GM19351 (cell line): ENCODE results near the gene PLCH2.
"Not testable (repeated sequence)": the region's sequence is repeated elsewhere in the genome, so short reads cannot be mapped to it uniquely, and the experiment has no call there.

Experiments used
- ATAC-seq: cut with Tn5 transposase; IDR thresholded peaks from one replicate; pipeline ENCODE4 v1.9.1; 2021; ENCODE audit warnings: mild to moderate bottlenecking, moderate library complexity; ENCODE audit not compliant: unreplicated experiment

Gene PLCH2

DNA sequence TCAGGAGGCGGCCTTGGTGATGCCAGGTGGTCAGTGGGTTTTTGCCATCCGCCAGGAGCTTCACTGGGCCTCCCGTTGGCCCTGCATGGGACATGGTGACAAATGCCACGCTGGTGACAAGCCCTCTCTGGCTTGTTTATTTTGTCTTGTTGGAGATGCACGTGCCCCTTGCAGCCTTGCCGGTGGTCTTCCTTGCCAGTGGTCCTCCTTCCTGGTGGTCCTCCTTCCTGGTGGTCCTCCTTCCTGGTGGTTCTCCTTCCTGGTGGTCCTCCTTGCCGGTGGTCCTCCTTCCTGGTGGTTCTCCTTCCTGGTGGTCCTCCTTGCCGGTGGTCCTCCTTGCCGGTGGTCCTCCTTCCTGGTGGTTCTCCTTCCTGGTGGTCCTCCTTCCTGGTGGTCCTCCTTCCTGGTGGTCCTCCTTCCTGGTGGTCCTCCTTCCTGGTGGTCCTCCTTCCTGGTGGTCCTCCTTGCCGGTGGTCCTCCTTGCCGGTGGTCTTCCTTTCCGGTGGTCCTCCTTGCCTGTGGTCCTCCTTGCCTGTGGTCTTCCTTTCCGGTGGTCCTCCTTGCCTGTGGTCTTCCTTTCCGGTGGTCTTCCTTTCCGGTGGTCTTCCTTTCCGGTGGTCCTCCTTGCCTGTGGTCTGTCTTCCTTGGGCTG lies 16.9 kb upstream of the PLCH2 start:
- ATAC-seq: not testable (repeated sequence)

DNA sequence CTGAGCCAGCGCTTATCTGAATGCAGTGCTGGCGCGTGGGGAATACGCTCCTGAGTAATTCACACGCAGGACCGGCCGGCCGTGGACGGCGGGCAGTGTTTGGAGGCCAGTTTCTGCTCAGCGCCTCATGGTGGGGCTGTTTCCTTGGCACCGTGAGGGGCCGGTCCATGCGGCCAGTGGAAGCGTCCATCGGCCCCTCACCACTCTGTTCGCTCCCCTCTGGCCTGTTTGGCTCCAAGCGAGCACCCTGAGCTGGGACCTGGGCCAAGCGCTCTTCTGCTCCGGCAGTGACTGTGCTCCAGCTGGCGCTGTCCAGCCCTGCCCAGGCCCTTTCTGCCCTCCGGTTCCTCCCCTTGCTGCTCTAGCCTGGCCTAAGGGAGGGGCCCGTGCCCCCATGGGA lies 16.3 kb upstream of the PLCH2 start:
- ATAC-seq: no peak

GRCh38 chr1:2460203-2460602 lies 15.9 kb upstream of the PLCH2 start:
- no peak for ATAC-seq

GRCh38 chr1:2460996-2461751 lies 14.9 kb upstream of the PLCH2 start:
- no peak for ATAC-seq

DNA sequence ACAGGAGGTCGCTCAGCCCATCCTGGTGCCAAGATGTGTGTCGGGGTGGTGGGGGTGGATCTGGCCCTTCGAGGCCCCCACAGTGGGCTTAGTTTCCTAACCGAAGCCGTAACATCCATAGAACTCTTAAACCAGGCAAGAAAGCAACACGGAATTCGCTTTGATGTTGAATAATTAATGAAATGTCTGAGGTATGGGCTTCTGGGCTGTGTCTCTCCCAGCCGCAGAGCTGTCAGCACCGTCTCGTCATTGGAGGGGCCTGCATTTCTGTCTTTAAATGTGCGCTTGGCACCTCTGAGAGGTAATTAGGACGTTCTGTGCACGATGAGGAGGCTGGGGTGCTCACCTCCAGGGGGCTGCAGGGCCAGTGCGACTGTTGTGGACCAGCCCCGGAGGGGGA lies 13.3 kb upstream of the PLCH2 start:
- no peak for ATAC-seq

GRCh38 chr1:2463396-2463795 lies 12.7 kb upstream of the PLCH2 start:
- ATAC-seq: no peak

- ATAC-seq: no peak
These were observed 10.5 kb upstream of the PLCH2 start for GRCh38 chr1:2465371-2466269.

- no peak for ATAC-seq
These were observed 9.8 kb upstream of the PLCH2 start for GRCh38 chr1:2466270-2466665.

GRCh38 chr1:2466958-2467554 lies 9.0 kb upstream of the PLCH2 start:
- ATAC-seq: no peak

GRCh38 chr1:2468041-2468472 lies 8.0 kb upstream of the PLCH2 start:
- ATAC-seq: no peak

GRCh38 chr1:2468540-2468939 lies 7.5 kb upstream of the PLCH2 start:
- ATAC-seq: no peak

GRCh38 chr1:2469103-2469940 lies 6.8 kb upstream of the PLCH2 start:
- ATAC-seq: no peak

DNA sequence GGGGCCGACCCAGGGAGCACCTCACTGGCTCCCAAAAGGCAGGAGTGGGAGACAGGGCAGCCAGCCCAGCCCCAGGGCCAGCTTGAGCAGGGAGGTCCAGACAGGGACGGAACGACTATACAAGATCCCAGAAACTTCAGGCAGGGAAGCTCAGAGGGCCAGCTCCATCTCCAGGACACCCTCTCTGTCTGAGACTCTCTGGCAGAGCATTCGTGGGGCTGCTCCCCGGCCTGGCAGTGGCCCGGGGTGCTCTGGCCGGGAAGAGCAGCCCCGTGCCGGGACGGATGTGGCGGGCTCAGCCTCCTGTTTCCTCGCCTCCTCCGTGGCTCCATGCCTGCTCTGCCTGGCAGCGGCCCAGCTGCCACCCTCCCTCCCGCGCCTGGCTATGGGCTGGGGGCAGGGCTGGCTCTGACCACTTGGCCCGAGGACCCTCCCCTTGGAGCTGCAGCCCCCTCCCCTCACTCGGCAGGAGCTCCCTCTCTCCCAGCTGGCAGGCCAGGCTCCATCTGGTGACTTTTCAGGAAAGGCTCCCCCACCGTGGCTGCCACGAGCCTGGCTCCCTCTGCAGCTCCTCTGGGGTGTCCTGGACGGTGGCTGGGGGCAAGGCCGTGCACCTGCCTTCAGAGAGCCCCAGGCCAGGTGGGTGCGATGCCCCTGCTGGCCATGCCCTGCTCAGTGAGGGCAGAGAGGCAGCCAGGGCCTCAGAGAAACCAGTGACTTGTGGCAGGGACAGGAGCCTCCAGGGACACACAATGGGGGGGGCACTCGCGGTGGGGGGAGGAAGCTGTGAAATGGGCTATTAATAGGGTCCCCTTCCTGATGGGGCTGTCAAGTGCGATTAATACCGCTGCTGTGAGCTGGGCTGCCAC lies 5.6 kb upstream of the PLCH2 start:
- ATAC-seq: no peak

DNA sequence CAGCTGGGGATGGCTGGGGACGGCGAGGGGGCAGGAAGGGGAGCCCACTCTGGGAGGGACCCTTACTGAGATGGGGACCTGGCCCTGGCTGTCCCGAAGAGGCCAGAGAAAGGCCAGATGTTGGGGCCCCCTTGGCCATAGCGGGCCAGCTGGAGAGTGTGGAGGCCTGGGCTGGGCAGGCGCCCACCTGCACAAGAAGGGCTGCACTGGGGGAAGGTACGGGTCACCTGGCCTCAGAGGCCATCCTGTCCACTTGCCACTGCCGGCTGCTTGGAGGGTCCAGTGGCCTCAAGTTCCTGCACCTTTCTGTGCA lies 5.0 kb upstream of the PLCH2 start:
- no peak for ATAC-seq

- ATAC-seq: no peak
These were observed 4.5 kb upstream of the PLCH2 start for GRCh38 chr1:2471587-2472001.

DNA sequence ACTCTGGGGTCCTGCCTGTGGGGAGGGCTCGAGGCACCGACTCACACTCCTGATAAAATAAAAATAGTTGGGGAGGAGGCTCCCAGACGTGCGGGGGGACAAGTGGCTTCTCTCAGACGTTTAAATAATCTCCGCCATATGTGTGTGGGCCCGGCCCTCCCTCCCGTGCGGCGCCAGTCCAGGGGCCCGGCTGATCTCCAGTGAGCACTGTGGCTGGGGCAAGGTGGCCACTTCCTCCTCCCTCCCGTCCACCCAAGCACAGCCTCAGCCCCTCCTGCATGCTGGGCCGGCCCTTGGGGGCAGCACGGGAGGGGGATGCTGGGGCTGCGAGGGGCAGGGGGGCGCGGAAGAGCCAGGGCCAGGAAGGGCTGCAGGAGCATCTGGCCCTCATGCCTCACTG lies 4.0 kb upstream of the PLCH2 start:
- ATAC-seq: no peak

DNA sequence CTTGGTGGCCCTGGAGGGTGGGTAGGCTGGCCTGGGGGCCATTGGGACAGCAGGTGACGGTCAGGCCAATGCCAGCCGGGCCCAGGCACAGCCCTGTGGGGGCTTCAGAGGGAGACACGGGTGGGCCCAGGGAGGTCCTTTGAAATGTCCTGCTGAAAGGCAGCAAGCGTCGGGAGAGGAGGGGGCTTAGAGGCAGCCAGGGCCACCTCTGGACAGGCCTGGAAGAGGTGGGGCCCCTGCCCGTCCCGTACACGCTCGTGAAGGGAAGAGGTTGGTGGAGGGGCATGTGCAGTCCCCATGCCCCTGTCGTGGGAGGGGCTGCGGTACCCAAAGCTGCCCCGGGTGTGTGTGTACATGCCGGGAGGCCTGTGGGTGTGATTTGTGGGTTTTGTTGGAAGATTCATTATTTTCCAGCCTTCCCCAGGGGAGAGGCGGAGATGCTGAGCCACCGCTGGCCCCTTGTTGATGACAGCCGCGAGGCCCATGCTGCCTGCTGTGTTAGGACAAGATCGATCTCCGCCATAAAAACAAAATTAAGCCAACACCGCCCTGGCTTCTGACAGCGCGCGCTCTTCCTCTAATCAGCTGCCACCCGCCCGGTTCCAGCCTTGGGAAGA lies 3.4 kb upstream of the PLCH2 start:
- ATAC-seq: no peak

DNA sequence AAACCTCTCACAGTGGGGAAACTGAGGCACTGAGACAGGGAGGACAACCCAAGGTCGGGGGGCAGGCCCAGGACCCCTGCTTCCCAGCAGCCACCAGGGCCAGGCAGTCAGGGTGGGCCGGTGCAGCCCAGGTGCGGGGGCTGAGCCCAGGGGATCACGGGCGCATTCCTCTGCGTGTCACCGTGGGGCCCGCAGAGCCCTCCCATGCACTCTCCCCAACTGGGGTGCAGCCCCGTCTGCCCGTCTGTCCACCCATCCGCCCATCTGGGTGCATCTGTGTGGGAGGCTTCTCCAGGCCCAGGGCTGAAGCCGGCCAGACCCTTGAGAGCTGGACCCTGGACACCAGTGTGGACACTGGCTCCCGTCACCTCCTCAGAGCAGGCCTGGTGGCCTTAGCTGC lies 2.9 kb upstream of the PLCH2 start:
- no peak for ATAC-seq
